ENCODE measurements around the gene KCNQ5.
A peak's percentile ranks its signal among the peaks of the same experiment; 100 is the strongest.

KCNQ5 gene

DNA sequence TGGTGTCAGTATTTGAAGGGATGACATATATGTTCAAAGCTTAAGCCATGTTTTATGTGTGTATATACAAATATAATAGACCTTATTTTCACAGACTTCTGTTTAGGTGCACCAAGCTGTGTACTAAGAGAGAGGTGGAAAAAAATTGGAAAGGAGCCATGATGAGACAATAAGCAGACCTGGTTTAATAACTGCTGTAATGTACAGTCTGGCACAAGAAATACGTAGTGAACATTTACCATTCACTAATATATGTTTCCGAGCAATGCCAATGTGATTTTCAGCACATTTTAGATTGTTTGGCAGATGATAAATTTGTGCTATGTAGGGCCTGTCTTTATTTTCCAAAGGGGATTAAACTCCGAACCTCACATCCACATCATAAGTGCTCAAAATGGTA is 487.1 kb downstream of the KCNQ5 start:
- DNase-seq (ENCODE audit: low read depth, low spot score), result no peak

GRCh38 chr6:73109659-73110058 is 487.8 kb downstream of the KCNQ5 start:
- DNase-seq (ENCODE audit: low read depth, low spot score), result no peak

DNA sequence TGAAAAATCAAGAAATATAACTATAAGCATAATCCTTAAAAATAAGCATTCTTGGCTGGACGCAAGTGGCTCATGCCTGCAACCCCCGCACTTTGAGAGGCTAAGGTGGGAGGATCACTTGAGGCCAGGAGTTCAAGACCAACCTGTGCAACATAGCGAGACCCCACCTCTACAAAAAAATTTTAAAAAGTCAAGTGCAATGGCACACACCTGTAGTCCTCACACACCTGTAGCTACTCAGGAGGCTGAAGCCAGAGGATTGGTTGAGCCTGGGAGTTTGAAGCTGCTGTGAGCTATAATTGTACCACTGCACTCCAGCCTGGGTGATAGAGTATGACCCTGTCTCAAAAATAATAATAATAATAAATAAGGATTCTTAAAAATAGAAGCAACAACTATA is 494.5 kb downstream of the KCNQ5 start:
- DNase-seq (ENCODE audit: low read depth, low spot score), result no peak

DNA sequence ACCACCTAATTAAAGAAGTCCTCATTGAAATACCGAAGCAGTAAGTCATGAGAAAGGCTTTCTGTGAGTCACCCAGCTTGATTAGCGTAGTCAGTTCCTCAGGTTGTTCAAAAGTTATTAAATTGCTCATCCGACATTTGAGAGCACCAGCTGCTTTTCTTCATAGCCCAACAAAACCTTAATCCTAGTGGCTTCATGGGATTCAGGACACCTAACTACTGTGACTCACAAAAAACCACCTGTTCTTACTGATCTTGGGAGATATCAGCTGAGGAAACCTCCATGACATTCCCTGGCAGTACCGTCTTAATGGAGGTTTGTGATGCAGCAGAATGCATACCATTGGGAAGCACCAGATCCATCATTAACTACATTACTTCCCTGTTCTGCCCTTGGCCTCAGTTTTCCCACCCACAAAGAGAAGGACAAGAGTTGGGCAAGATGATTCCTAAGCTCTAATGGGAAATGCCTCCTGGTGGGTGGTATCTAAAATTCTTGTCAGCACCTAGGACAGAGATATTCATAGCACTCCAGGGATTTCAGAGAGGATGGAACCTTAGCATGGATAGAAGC is 499.6 kb downstream of the KCNQ5 start:
- DNase-seq (ENCODE audit: low read depth, low spot score), result no peak

DNA sequence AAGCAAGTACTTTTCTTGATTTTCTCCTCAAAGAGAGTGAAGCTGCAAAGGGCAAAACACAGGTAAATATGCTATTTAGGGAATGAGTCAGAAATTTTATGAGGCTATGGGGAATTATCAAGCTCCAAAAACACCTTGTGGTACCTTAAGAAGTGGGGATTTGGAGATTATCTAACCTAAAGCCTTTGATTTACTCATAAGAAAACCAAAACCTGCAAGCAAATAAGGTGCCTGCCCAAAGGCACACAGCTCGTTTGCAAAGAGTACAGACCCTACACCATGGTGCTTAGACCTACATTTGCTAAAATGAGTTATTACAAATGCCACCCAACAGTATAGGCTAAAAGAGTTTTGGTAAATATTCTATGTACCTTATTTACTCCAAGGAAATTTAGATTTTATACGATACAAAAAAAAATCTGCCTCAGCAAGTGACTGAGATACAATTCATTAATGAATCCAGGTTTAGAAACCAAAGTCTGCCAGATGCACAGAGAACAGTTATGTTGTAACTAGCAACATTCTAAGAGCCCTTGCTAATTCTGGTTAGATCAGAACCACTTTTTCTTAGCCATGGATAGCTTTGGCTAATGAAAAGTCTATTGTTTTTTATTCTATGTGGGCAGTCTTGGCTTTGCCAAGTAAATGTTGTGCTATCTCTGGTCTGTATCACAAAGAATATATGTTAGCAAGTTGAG is 501.9 kb downstream of the KCNQ5 start:
- DNase-seq (ENCODE audit: low read depth, low spot score), result no peak

GRCh38 chr6:73129653-73130443 is 508.0 kb downstream of the KCNQ5 start:
- DNase-seq (ENCODE audit: low read depth, low spot score), result peak; percentile 86

GRCh38 chr6:73131706-73132105 is 509.8 kb downstream of the KCNQ5 start:
- no peak for DNase-seq (ENCODE audit: low read depth, low spot score)

GRCh38 chr6:73134588-73134987 is 512.7 kb downstream of the KCNQ5 start:
- peak; percentile 85 for DNase-seq (ENCODE audit: low read depth, low spot score)

DNA sequence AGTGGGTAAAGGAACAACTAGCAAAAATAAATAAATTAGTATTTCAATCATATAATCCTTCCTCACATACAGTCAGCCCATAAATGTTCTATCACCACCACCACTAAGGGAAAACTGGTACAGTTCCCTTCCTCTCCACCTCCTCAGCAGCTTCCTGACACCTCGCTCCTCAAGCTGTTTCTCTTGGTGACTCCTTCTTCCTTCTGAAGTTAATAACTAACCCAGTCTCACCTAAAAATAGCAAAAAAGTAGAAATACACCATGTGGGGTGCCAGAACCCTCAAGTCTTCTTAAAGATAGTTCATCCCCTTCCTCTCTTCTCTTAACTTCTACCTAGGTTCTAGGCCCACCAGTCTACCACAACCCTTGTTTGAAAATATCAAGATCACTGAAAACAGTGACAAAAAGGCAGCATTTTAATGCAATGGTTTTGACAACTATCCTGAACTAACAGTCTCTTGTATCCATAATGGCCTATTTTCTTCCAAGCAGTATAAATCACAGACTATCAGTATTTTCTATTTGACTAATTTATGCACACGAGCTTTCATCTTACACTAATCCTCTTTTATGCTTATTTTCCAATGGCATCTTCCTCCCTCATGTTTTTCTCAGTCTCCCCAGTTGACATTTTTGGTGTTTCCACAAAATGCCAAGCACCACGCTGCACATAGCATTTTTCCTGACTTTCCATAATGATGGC is 518.0 kb downstream of the KCNQ5 start:
- DNase-seq (ENCODE audit: low read depth, low spot score), result no peak

DNA sequence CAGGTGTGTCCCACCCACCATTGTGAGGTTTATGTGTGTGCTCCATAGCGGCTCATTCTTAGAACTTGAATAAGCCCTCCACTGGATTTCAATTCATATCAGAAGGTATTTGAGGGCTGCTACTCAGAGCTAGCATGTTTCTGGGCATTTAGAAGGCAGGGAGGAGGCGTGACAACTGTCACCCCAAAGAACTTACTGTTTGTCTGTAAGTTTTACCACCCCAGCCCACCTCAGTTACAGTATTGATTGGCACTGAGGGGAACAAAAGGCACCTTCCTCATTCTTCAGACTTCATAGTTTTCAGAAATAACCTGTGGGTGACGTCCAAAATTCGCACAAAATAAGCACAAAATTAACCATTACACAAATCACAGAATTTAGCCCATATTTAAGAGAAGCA is 521.7 kb downstream of the KCNQ5 start:
- DNase-seq (ENCODE audit: low read depth, low spot score), result no peak

DNA sequence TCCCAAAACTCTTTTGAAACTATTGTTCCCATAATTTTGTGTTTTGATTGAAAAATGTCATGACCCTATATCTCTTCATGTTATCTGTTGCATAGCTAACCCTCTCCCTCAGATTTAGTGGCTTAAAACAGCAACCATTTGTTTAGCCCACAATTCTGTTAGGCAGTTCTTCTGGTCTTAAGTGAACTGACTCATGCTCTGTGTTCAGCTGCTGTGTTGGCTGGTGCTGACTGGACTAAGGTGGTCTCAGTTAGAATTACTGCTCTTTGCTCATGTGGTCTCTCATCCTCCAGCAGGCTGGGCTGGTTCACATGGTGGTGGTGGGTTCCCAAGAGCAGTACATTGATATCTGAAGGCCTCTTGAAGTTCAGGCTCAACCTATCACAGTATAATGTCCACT is 522.7 kb downstream of the KCNQ5 start:
- DNase-seq (ENCODE audit: low read depth, low spot score), result no peak

DNA sequence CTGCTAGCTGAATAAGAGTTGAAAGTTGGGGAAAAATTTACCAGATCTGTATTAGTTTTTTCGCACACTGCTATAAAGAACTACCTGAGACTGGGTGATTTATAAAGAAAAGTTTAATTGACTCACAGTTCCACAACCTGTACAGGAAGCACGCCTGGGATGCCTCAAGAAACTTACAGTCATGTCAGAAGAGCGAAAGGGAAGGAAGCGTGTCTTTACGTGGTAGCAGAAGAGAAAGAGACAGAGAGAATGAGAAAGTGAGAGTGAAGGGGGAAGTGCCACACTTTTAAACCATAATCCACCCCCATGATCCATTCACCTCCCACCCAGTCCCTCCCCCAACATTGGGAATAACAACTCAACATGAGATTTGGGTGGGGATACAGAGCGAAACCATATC is 523.8 kb downstream of the KCNQ5 start:
- DNase-seq (ENCODE audit: low read depth, low spot score), result no peak

DNA sequence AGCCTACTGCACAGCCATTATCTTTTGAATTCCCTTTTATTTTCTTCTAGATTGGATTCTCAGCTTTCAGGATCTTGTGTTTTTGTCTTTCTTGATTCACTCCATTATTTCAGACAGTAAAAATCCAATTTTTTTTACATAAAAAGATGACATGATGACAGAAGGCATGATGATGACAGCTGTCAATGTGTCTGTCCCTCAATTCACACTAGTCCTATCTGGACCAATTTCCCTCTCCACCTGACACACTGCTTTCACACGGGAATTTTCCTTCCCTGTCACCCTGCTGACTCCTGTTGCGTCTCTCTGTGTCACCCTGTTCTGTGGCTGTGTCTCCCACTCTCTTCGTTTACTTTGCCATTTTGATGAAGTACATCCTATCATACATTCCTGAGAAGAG is 529.9 kb downstream of the KCNQ5 start:
- no peak for DNase-seq (ENCODE audit: low read depth, low spot score)

DNA sequence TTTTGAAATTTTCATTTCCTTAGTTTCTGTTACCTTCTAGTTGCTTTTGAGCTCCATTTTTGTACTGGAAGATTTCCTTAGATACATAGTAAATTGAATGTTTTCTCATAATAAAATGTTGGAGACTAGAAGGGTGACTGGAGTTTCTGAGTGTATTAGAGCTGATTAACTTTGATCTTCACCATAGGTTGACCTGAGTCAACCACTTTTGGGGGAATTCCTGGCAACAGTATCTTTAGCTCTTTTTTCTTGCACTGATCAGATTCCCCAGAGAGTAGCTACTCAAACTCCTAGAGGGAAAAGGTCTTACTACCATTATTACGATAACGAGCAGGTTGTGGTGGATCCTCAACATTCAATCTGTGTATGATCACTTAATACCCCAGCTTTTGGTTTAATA is 530.7 kb downstream of the KCNQ5 start:
- DNase-seq (ENCODE audit: low read depth, low spot score), result no peak

DNA sequence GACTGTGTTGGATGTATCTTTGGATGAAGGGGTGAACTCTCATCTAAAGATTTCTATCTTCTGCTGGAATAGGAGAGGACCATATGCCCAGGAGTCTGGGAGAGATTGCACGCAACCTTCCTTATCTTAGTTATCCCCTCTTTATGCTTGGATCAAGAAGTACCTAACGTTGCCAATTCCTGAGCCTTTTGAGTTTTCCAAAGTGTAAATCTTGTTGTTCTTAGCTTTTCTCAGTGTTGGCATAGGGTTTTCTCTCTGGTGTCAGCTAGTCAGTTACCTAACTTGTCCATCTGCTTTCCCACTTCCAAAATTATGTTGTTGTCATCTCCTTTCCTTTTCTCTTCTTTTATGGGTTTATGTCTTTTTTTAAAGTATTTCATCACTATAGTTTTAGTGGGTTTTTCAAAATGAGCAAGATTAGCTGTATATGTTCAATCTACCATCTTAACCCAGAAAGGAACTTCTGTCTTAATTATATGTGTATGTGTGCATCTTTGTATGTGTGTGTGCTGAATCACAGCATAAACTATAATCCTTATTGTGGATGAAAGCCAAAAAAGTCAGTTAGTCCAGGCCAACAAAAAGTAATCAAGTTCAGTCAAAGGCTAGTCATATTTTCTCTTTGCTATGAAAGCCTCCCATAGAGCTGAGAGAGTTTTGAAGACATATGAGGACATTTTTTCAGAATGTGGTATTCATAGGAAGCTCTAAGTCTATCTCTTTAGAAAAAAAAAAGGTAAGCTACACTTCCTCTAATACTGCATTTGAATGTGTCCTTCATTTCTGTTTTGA is 531.3 kb downstream of the KCNQ5 start:
- no peak for DNase-seq (ENCODE audit: low read depth, low spot score)

DNA sequence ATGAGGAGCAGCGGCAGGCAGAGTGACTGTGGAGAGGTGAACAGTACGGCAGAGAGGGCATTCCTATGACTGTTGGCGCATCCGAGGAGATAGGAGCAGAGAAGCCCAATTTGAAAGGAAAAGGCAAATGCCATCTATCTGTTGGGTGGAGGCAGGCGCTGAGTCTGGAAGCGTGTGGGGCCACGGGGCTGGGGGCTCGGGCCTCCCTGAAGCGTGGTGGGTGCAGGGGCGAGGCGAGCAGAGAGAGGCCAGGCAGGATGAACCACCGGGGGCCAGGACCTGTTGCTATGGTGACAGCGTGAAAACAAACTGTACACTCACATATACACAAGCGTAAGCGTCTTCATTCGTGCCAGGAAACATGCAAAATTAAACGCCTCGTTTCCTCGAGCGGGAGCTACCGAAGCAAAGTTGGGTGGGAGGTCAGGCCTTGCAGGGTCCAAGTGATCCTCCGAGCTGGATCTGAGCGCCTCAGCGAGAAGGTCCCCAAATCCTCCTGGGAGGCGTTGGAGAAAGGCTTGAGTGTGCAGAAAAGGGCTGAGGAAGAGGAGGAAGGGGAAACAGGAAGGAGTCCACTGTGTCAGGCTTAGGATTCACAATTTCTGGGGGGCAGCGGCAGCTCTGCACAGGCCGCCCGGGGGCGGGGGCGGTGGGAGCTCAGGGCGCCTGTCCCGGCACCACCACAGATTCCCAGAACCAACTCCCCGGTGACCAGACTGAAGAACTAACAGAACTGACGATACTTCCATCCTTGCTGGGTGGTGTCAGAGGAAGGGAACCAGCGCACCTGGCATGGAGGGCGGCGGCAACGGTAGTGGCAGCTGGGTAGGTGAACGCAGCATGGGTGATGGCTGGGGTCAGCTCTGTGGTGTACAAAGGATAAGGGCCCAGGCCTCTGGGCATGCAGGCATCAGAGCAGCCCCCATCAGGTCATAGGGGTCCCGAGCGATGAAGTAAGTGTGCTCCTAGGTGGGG is 535.2 kb downstream of the KCNQ5 start:
- no peak for DNase-seq (ENCODE audit: low read depth, low spot score)

DNA sequence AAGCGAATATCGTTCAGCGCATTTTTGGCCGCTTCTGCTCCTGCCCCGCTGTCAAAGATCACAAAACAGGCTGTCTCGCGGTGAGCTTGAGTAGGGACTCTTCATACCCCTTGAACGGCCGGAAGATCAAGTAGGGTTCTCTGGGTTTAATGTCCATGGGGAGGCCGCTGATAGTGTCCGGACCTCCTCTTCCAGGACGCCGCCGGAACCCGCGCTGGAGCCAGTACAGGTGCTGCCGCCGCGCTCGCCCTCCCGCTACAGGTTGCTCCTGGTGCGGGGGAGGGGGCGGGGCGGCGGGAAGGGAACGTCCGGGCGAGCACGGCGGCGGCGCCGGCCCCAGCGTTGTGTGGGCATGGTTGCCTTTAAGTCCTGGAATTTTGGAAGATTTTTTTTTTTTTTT is 536.0 kb downstream of the KCNQ5 start:
- DNase-seq (ENCODE audit: low read depth, low spot score), result no peak

- DNase-seq (ENCODE audit: low read depth, low spot score), result no peak
Observed at GRCh38 chr6:73169111-73169510, 547.2 kb downstream of the KCNQ5 start.

DNA sequence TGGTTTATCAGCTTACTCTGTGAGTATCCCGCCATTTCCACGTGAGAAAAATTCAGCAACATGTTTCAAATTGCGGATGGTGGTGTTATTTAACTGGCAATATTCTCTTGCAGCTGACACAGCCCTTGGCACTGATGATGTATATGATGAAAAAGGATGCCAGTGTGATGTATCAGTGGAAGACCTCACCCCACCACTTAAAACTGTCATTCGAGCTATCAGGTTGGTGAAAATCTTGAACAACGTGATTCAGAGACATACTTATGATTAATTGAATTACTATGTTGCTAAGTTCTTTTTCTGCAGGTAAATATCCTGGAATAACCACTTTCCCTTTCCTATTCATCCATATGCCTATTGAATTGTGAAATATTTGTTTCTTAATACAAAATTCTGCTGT is 547.8 kb downstream of the KCNQ5 start:
- no peak for DNase-seq (ENCODE audit: low read depth, low spot score)

DNA sequence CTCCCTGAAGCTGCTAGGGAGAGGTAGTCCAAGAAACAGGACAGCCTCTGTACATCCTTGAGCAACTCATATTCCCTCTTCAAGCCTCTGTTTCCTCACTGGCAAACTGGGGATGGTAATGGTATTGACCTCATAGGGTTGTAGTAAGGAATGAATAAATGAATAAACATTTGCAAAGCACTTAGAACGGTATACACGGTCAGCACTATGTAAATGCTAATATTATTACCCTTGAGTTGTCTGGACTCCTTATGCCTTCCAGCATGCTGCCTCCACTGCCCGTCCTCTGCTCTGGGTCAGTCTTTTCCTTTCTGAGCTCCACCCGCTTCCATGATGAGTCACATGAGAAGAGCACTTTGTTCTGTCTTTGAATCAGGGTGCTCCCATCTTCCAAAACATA is 552.8 kb downstream of the KCNQ5 start:
- DNase-seq (ENCODE audit: low read depth, low spot score), result no peak

Measured in ELF-1 (cell line).